Neural cell (in vitro differentiated cells): ENCODE results near the gene CHST8. TPM values are rescaled to one million over a fixed set of nuclear protein-coding genes. Genes with fewer than 3 reads are reported as not detected.

ENCODE experiments used
- H2AFZ ChIP-seq: fragments of 200-600, 300-800 bp; sonication (generic), shearing (Covaris generic); 2 replicates; pipeline ENCODE4 v1.6.0; 2014; ENCODE audit warnings: low read depth, mild to moderate bottlenecking, antibody characterized with exemption, low read length, moderate library complexity
- H3F3A ChIP-seq: fragments of 200-600 bp; shearing (Covaris generic); 2 replicates; pipeline ENCODE4 v1.6.1; 2016; ENCODE audit warnings: mild to moderate bottlenecking, moderate library complexity, mixed read lengths, antibody characterized with exemption, low read length; ENCODE audit not compliant: insufficient read depth, poor library complexity, severe bottlenecking
- H3K27ac ChIP-seq: fragments of 200-600, 300-800 bp; sonication (generic), shearing (Covaris generic); 2 replicates; pipeline ENCODE4 v1.5.1; 2014; ENCODE audit warnings: mild to moderate bottlenecking, low read length, moderate library complexity
- H3K27me3 ChIP-seq: fragments of 300-800, 200-600 bp; sonication (generic), shearing (Covaris generic); 2 replicates; pipeline ENCODE4 v1.6.0; 2014; ENCODE audit warnings: mild to moderate bottlenecking, low read depth, low read length, moderate library complexity; ENCODE audit not compliant: insufficient read depth
- H3K36me3 ChIP-seq: fragments of 300-800, 200-600 bp; sonication (generic), shearing (Covaris generic); 2 replicates; pipeline ENCODE4 v1.5.1; 2014; ENCODE audit warnings: mild to moderate bottlenecking, antibody characterized with exemption, low read length, moderate library complexity; ENCODE audit not compliant: insufficient read depth
- H3K4me2 ChIP-seq: fragments of 300-800, 200-600 bp; sonication (generic), shearing (Covaris generic); 2 replicates; pipeline ENCODE4 v1.6.0; 2014; ENCODE audit warnings: mild to moderate bottlenecking, low read length
- H3K4me3 ChIP-seq: fragments of 300-800, 200-600 bp; sonication (generic), shearing (Covaris generic); 2 replicates; pipeline ENCODE4 v1.5.1; 2014; ENCODE audit warnings: mild to moderate bottlenecking, low read length, moderate library complexity
- H3K79me2 ChIP-seq: fragments of 200-600 bp; shearing (Covaris generic); replicated peaks from 2 replicates; pipeline ENCODE4 v1.6.0; 2014; ENCODE audit warnings: mild to moderate bottlenecking, low read length, moderate library complexity; ENCODE audit not compliant: insufficient read depth
- H3K9ac ChIP-seq: fragments of 300-800, 200-600 bp; sonication (generic), shearing (Covaris generic); 2 replicates; pipeline ENCODE4 v1.6.1; 2016; ENCODE audit warnings: mild to moderate bottlenecking, low read length, mixed read lengths
- H3K9me2 ChIP-seq: fragments of 200-600 bp; shearing (Covaris generic); 2 replicates; pipeline ENCODE4 v1.6.1; 2016; ENCODE audit warnings: mild to moderate bottlenecking, low read length, mixed read lengths; ENCODE audit not compliant: insufficient read depth
- H3K9me3 ChIP-seq: fragments of 200-600, 300-800 bp; sonication (generic), shearing (Covaris generic); 2 replicates; pipeline ENCODE4 v1.6.1; 2016; ENCODE audit warnings: mild to moderate bottlenecking, mixed run types, low read length, moderate library complexity, mixed read lengths
- H4K20me1 ChIP-seq: fragments of 200-600 bp; shearing (Covaris generic); 2 replicates; pipeline ENCODE4 v1.6.1; 2016; ENCODE audit warnings: mild to moderate bottlenecking, mixed run types; ENCODE audit not compliant: insufficient read depth
- CTCF ChIP-seq: fragments of 450-650 bp; IDR thresholded peaks from 2 replicates; pipeline ENCODE4 v1.5.1; 2014; ENCODE audit warnings: antibody characterized with exemption, mild to moderate bottlenecking, moderate library complexity; ENCODE audit not compliant: poor library complexity, severe bottlenecking
- EP300 ChIP-seq: fragments of 450-650 bp; conservative IDR thresholded peaks from 2 replicates; pipeline ENCODE4 v1.6.1; 2014; ENCODE audit warnings: antibody characterized with exemption, mild to moderate bottlenecking, moderate library complexity; ENCODE audit not compliant: poor library complexity, severe bottlenecking
- EZH2 ChIP-seq: fragments of 200-600, 300-800 bp; shearing (Covaris generic), sonication (generic); IDR thresholded peaks from 2 replicates; pipeline ENCODE4 v1.6.1; 2014; ENCODE audit warnings: antibody characterized with exemption, low read length, borderline replicate concordance, mild to moderate bottlenecking; ENCODE audit not compliant: insufficient read depth, poor library complexity, severe bottlenecking
- MXI1 ChIP-seq: fragments of 450-650 bp; conservative IDR thresholded peaks from 2 replicates; pipeline ENCODE4 v1.6.1; 2014; ENCODE audit warnings: antibody characterized with exemption, mild to moderate bottlenecking; ENCODE audit not compliant: poor library complexity, severe bottlenecking
- POLR2AphosphoS5 ChIP-seq: IDR thresholded peaks from 2 replicates; pipeline ENCODE4 v1.6.1; 2012
- RAD21 ChIP-seq: fragments of 450-650 bp; conservative IDR thresholded peaks from 2 replicates; pipeline ENCODE4 v1.6.1; 2014; ENCODE audit warnings: antibody characterized with exemption, mild to moderate bottlenecking, moderate library complexity
- REST ChIP-seq: IDR thresholded peaks from 2 replicates; pipeline ENCODE4 v1.6.1; 2012; ENCODE audit warnings: borderline replicate concordance
- SMC3 ChIP-seq: fragments of 450-650 bp; conservative IDR thresholded peaks from 2 replicates; pipeline ENCODE4 v1.6.1; 2014; ENCODE audit warnings: antibody characterized with exemption, mild to moderate bottlenecking, moderate library complexity; ENCODE audit not compliant: poor library complexity
- TAF1 ChIP-seq: IDR thresholded peaks from 2 replicates; pipeline ENCODE4 v1.6.1; 2012; ENCODE audit warnings: low read depth
- polyA plus RNA-seq: library from polyadenylated mRNA; depleted of rRNA; stranded (reverse); fragments of >200 nt; gene quantifications from 2 replicates; pipeline ENCODE4 v1.2.3, GENCODE V29; 2014

Gene CHST8
- polyA plus RNA-seq, 1 donor from 2014 or later = 7.1 TPM

DNA sequence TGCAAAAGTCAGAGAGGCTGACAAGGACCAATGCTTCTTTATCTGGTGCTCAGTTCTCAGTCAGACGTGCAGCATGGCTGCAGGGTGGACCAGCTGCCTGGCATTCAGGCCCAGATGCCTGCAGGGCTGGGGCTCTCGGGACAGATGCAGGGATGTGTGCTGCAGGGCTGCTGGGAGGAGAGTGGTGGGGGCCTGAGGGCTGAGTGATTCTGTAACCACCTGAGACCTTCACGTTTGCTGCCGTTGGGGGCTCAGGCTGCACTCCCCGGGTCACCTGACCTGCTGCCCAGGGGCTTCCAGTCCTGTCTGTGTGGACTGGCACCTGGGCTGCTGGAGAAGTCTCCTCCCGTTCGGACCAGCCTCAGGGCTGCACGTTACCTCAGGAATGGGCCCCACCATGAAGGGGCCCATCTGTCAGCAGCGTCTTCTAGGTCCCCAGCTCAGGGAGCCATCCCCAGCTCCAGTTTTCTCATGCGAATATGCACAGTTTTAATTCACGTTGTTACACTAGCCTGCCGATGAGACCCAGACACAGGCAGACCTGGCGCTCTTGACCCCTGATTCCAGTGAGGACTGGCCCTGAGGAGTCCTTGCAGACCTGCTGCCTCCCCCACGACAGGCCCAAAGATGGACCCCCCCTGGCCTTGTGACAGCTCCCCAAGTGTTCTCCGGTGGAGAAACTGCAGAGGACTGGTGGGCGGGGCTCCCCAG is 191.8 kb downstream of the CHST8 start:
- Histone ChIP-seq H3K9ac (no peak overlapping the region), H3K27me3 (no peaks in the 10 kb centered on the region), H4K20me1 (no peaks in the 10 kb centered on the region), H3F3A (no peaks in the 10 kb centered on the region), H3K27ac (no peak overlapping the region), H3K9me3 (no peaks in the 10 kb centered on the region), H2AFZ (no peak overlapping the region), H3K9me2 (no peaks in the 10 kb centered on the region), H3K36me3 (no peaks in the 10 kb centered on the region), H3K4me3 (no peak overlapping the region), H3K79me2 (no peaks in the 10 kb centered on the region), H3K4me2 (no peak overlapping the region)
- TF ChIP-seq TAF1 = no peak
- no peak for TF ChIP-seq POLR2AphosphoS5
- TF ChIP-seq EZH2 = no peak
- no peak for TF ChIP-seq EP300
- TF ChIP-seq SMC3 = no peak
- TF ChIP-seq MXI1 = no peak
- TF ChIP-seq CTCF = no peak
- TF ChIP-seq REST = no peak
- no peak for TF ChIP-seq RAD21

DNA sequence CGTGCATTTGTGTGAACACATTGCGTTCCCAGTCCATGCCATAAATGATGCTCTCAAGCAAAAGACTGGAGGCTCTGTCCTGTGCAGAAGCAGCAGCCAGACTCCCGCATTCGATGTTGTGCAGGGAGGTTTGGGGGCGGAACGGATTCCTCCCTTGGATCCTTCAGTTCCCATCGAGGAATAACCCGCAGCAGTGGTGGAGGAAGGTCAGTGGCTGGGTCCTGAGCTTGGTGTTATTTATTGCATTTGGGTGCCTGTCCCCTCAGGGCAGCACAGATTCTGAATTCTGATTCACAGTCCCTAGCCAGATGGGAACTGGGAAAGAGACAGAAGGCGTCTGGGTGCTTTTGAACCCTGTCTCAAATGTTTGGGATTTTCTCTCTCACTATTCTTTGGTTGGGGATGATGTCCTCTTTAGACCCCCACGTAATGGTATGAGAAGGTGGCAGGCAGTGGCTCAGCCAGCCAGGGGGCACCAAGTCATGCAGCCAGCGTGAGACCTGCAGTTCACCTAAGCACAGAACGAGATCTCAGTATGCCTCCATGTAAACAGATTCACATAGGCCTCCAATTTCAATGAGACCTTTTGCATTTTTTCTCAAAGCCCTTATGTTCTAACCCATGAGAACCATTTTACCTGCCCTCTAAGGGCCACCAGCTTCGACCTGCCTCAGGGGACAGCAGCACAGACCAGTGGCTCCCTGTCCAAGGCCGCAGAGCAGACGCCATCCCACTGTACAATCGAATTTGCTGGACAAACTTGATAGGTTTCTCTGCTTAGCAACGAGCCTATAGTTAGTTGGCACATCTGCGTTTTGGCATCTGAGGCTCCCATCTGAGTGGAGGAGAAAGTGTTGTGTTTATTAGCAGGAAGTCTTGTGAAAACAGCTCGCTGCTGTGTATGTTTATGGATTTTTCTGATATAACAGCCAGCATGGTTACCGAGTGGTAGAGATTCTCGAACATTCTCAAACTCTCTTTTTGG is 192.7 kb downstream of the CHST8 start:
- no peak overlapping the region for H3K4me2 ChIP-seq
- H3K9me2 ChIP-seq = no peaks in the 10 kb centered on the region
- no peaks in the 10 kb centered on the region for H3F3A ChIP-seq
- no peaks in the 10 kb centered on the region for H3K79me2 ChIP-seq
- TF ChIP-seq SMC3 = no peak
- no peak for TF ChIP-seq EP300
- no peak for TF ChIP-seq POLR2AphosphoS5
- TF ChIP-seq EZH2 = no peak
- TF ChIP-seq MXI1 = no peak
- no peaks in the 10 kb centered on the region for H3K27me3 ChIP-seq
- H3K4me3 ChIP-seq = no peak overlapping the region
- no peak overlapping the region for H3K27ac ChIP-seq
- H3K36me3 ChIP-seq = no peaks in the 10 kb centered on the region
- no peaks in the 10 kb centered on the region for H4K20me1 ChIP-seq
- H2AFZ ChIP-seq = no peak overlapping the region
- no peak overlapping the region for H3K9ac ChIP-seq
- no peaks in the 10 kb centered on the region for H3K9me3 ChIP-seq
